ENCODE measurements around the gene IL17REL.

- peak; percentile 28 to 44 for TF ChIP-seq POLR2AphosphoS5 (IDR thresholded peaks at IDR 0.05)
- peak in 1 of 6 experiments; percentile 13 for TF ChIP-seq CTCF (IDR thresholded peaks at IDR 0.05)
- TF ChIP-seq POLR2A (IDR thresholded peaks at IDR 0.05), result no peak
Measured at GRCh38 chr22:49951986-49952896, 60.3 kb downstream of the IL17REL start.
